Lung (tissue), 12 donors: ENCODE data around the gene KRTAP2-4. TPM values are rescaled to one million over a fixed set of nuclear protein-coding genes. Genes with fewer than 3 reads are reported as not detected.

ENCODE experiments used
- ATAC-seq: fragments of 200-7000 bp; cut with Tn5 transposase; one replicate; pipeline ENCODE4 v1.9.1; 2020; ENCODE audit warnings: moderate number of reproducible peaks; ENCODE audit not compliant: insufficient read depth, low FRiP score
- DNase-seq, 3 donors: peaks; one replicate each; pipeline ENCODE4 v3.0.0-alpha.2; 2013 to 2017
- H3K27ac ChIP-seq, 2 donors: one replicate each; pipeline ENCODE4 v1.5.1; 2013; ENCODE audit warnings: mild to moderate bottlenecking in 2 of 2, moderate library complexity in 2 of 2, control low read depth in 1 of 2, inconsistent platforms in 1 of 2, low read depth in 1 of 2, low read length in 1 of 2
- H3K27me3 ChIP-seq, 3 donors: one replicate each; pipeline ENCODE4 v1.5.1; 2013; ENCODE audit warnings: low read length in 2 of 3; ENCODE audit not compliant: control insufficient read depth in 3 of 3, insufficient read depth in 3 of 3
- H3K36me3 ChIP-seq, 4 donors: one replicate each; pipeline ENCODE4 v1.5.1; 2013; ENCODE audit warnings: low read length in 4 of 4, mild to moderate bottlenecking in 1 of 4, moderate library complexity in 1 of 4; ENCODE audit not compliant: control insufficient read depth in 4 of 4, insufficient read depth in 4 of 4
- H3K4me1 ChIP-seq, 5 donors: one replicate each; pipeline ENCODE4 v1.5.1; 2013; ENCODE audit warnings: low read length in 5 of 5, mild to moderate bottlenecking in 2 of 5, moderate library complexity in 1 of 5; ENCODE audit not compliant: control insufficient read depth in 5 of 5, insufficient read depth in 5 of 5
- H3K4me3 ChIP-seq: one replicate; pipeline ENCODE4 v1.5.1; 2013; ENCODE audit warnings: mild to moderate bottlenecking, control low read depth, moderate library complexity
- H3K9ac ChIP-seq, 2 donors: one replicate each; pipeline ENCODE4 v1.5.1; 2013; ENCODE audit warnings: low read length in 2 of 2, control low read depth in 1 of 2; ENCODE audit not compliant: insufficient read depth in 1 of 2
- H3K9me3 ChIP-seq, 4 donors: one replicate each; pipeline ENCODE4 v1.5.1; 2013; ENCODE audit warnings: low read length in 3 of 4, mild to moderate bottlenecking in 1 of 4, moderate library complexity in 1 of 4; ENCODE audit not compliant: control insufficient read depth in 4 of 4, insufficient read depth in 3 of 4
- CTCF ChIP-seq: IDR thresholded peaks from 2 replicates; pipeline ENCODE4 v1.5.1; 2012; ENCODE audit warnings: mild to moderate bottlenecking; ENCODE audit errors: control extremely low read depth, extremely low read depth
- WGBS, 2 donors: extraction: QIAGEN DNeasy Blood & Tissue Kit; methylation state at CpG; one replicate each; pipeline ENCODE4 v1.1.7; 2013; 5-methylcytosine and 5-hydroxymethylcytosine counted together
- polyA plus RNA-seq, 2 donors: library from polyadenylated mRNA; stranded (reverse); fragments of 200-250 nt; gene quantifications; one replicate each; pipeline ENCODE4 v1.2.1, GENCODE V29; 2013
- total RNA-seq, 2 donors: library from RNA; depleted of rRNA in 1 of 2; stranded (reverse); fragments of >200 nt in 1 of 2; gene quantifications; one replicate each; pipeline ENCODE4 v1.2.1, GENCODE V29; 2014 to 2021
- donor health status: control.
- donor health status: control.
- donor health status: Bipolar disorder and iron deficiency.
- donor health status: healthy.
- donor health status: DM: yes; HTN: yes; CAD: no.

Gene KRTAP2-4
- total and polyA plus RNA-seq, 4 donors, result not detected

- H3K9me3 ChIP-seq, result peaks cover 0 to 3% (median 0%) of the 10 kb centered on the region in 4 donors
- H3K27ac ChIP-seq, result no peak overlapping the region
- H3K27me3 ChIP-seq, result no peaks in the 10 kb centered on the region
- H3K4me1 ChIP-seq, result no peaks in the 10 kb centered on the region
- H3K9ac ChIP-seq, result no peak overlapping the region
- no peaks in the 10 kb centered on the region for H3K36me3 ChIP-seq
- no peak for TF ChIP-seq CTCF
- ATAC-seq (no peak), DNase-seq (no peak)
- 71 to 74% methylated on average over 7 of the region's 7 CpGs for WGBS, 2 donors
- no peak overlapping the region for H3K4me3 ChIP-seq
Measured at GRCh38 chr17:41015454-41015853, 50.2 kb downstream of the KRTAP2-4 start.

Other genes with a start within 250 kb of the KRTAP2-4 start
Only the 30 nearest of the 39 such genes appear.
- gene KRT20, start 180.6 kb downstream of the KRTAP2-4 start, total RNA-seq, result under 1 TPM in 1 of 2 donors, not detected in 1; 0.31 TPM
- under 1 TPM in 1 of 2 donors, not detected in 1; 0.24 TPM for gene KRT20, start 180.6 kb downstream of the KRTAP2-4 start, polyA plus RNA-seq
- 1 to 10 TPM; 1.3 to 2.0 TPM for gene KRT23, start 128.2 kb downstream of the KRTAP2-4 start, total RNA-seq
- gene KRT23, start 128.2 kb downstream of the KRTAP2-4 start, polyA plus RNA-seq, result 1 to 10 TPM; 1.9 to 9.4 TPM
- gene KRT39, start 98.9 kb downstream of the KRTAP2-4 start, total RNA-seq, result not detected
- not detected for gene KRT39, start 98.9 kb downstream of the KRTAP2-4 start, polyA plus RNA-seq
- not detected for gene KRT40, start 81.6 kb downstream of the KRTAP2-4 start, total RNA-seq
- under 1 TPM; 0.09 to 0.31 TPM for gene KRT40, start 81.6 kb downstream of the KRTAP2-4 start, polyA plus RNA-seq
- gene KRTAP3-3, start 71.7 kb downstream of the KRTAP2-4 start, total RNA-seq, result not detected
- not detected for gene KRTAP3-3, start 71.7 kb downstream of the KRTAP2-4 start, polyA plus RNA-seq
- not detected for gene KRTAP3-2, start 66.0 kb downstream of the KRTAP2-4 start, total RNA-seq
- under 1 TPM in 1 of 2 donors, not detected in 1; 0.94 TPM for gene KRTAP3-2, start 66.0 kb downstream of the KRTAP2-4 start, polyA plus RNA-seq
- gene KRTAP3-1, start 56.8 kb downstream of the KRTAP2-4 start, total RNA-seq, result not detected
- gene KRTAP3-1, start 56.8 kb downstream of the KRTAP2-4 start, polyA plus RNA-seq, result not detected
- not detected for gene KRTAP1-5, start 38.7 kb downstream of the KRTAP2-4 start, total RNA-seq
- gene KRTAP1-5, start 38.7 kb downstream of the KRTAP2-4 start, polyA plus RNA-seq, result not detected
- gene KRTAP1-4, start 35.7 kb downstream of the KRTAP2-4 start, total RNA-seq, result not detected
- gene KRTAP1-4, start 35.7 kb downstream of the KRTAP2-4 start, polyA plus RNA-seq, result not detected
- not detected for gene KRTAP1-3, start 31.0 kb downstream of the KRTAP2-4 start, total RNA-seq
- not detected for gene KRTAP1-3, start 31.0 kb downstream of the KRTAP2-4 start, polyA plus RNA-seq
- gene KRTAP1-1, start 24.4 kb downstream of the KRTAP2-4 start, total RNA-seq, result not detected
- not detected for gene KRTAP1-1, start 24.4 kb downstream of the KRTAP2-4 start, polyA plus RNA-seq
- gene KRTAP2-1, start 18.6 kb downstream of the KRTAP2-4 start, total RNA-seq, result not detected
- gene KRTAP2-1, start 18.6 kb downstream of the KRTAP2-4 start, polyA plus RNA-seq, result not detected
- not detected for gene KRTAP2-2, start 10.6 kb downstream of the KRTAP2-4 start, total RNA-seq
- gene KRTAP2-2, start 10.6 kb downstream of the KRTAP2-4 start, polyA plus RNA-seq, result not detected
- gene KRTAP2-3, start 5.8 kb downstream of the KRTAP2-4 start, total RNA-seq, result not detected
- gene KRTAP2-3, start 5.8 kb downstream of the KRTAP2-4 start, polyA plus RNA-seq, result not detected
- not detected for gene KRTAP4-7, start 18.3 kb upstream of the KRTAP2-4 start, total RNA-seq
- gene KRTAP4-7, start 18.3 kb upstream of the KRTAP2-4 start, polyA plus RNA-seq, result not detected
- not detected for gene KRTAP4-8, start 32.3 kb upstream of the KRTAP2-4 start, total RNA-seq
- gene KRTAP4-8, start 32.3 kb upstream of the KRTAP2-4 start, polyA plus RNA-seq, result not detected
- gene KRTAP4-16, start 36.3 kb upstream of the KRTAP2-4 start, total RNA-seq, result not detected
- not detected for gene KRTAP4-16, start 36.3 kb upstream of the KRTAP2-4 start, polyA plus RNA-seq
- not detected for gene KRTAP4-9, start 39.5 kb upstream of the KRTAP2-4 start, total RNA-seq
- gene KRTAP4-9, start 39.5 kb upstream of the KRTAP2-4 start, polyA plus RNA-seq, result not detected
- gene KRTAP4-11, start 52.5 kb upstream of the KRTAP2-4 start, total RNA-seq, result under 1 TPM in 1 of 2 donors, not detected in 1; 0.34 TPM
- not detected for gene KRTAP4-11, start 52.5 kb upstream of the KRTAP2-4 start, polyA plus RNA-seq
- not detected for gene KRTAP4-12, start 58.3 kb upstream of the KRTAP2-4 start, total RNA-seq
- gene KRTAP4-12, start 58.3 kb upstream of the KRTAP2-4 start, polyA plus RNA-seq, result not detected
- gene KRTAP4-6, start 74.7 kb upstream of the KRTAP2-4 start, total RNA-seq, result not detected
- gene KRTAP4-6, start 74.7 kb upstream of the KRTAP2-4 start, polyA plus RNA-seq, result not detected
- gene KRTAP4-5, start 83.9 kb upstream of the KRTAP2-4 start, total RNA-seq, result not detected
- gene KRTAP4-5, start 83.9 kb upstream of the KRTAP2-4 start, polyA plus RNA-seq, result not detected
- not detected for gene KRTAP4-4, start 94.9 kb upstream of the KRTAP2-4 start, total RNA-seq
- not detected for gene KRTAP4-4, start 94.9 kb upstream of the KRTAP2-4 start, polyA plus RNA-seq
- gene KRTAP4-3, start 102.3 kb upstream of the KRTAP2-4 start, total RNA-seq, result not detected
- gene KRTAP4-3, start 102.3 kb upstream of the KRTAP2-4 start, polyA plus RNA-seq, result not detected
- not detected for gene KRTAP4-2, start 112.3 kb upstream of the KRTAP2-4 start, total RNA-seq
- not detected for gene KRTAP4-2, start 112.3 kb upstream of the KRTAP2-4 start, polyA plus RNA-seq
- gene KRTAP4-1, start 119.0 kb upstream of the KRTAP2-4 start, total RNA-seq, result not detected
- not detected for gene KRTAP4-1, start 119.0 kb upstream of the KRTAP2-4 start, polyA plus RNA-seq
- not detected for gene KRTAP9-1, start 124.0 kb upstream of the KRTAP2-4 start, total RNA-seq
- not detected for gene KRTAP9-1, start 124.0 kb upstream of the KRTAP2-4 start, polyA plus RNA-seq
- gene KRTAP9-2, start 160.8 kb upstream of the KRTAP2-4 start, total RNA-seq, result not detected
- gene KRTAP9-2, start 160.8 kb upstream of the KRTAP2-4 start, polyA plus RNA-seq, result not detected
- not detected for gene KRTAP9-3, start 166.6 kb upstream of the KRTAP2-4 start, total RNA-seq
- not detected for gene KRTAP9-3, start 166.6 kb upstream of the KRTAP2-4 start, polyA plus RNA-seq
- gene KRTAP9-8, start 172.1 kb upstream of the KRTAP2-4 start, total RNA-seq, result not detected
- gene KRTAP9-8, start 172.1 kb upstream of the KRTAP2-4 start, polyA plus RNA-seq, result not detected